Measurements from ENCODE around the gene DNTT. TPM values are rescaled to one million over a fixed set of nuclear protein-coding genes. Genes with fewer than 3 reads are reported as not detected.

DNTT gene
- polyA plus RNA-seq, 2 of the 4 experiments (the other 2 are of a cell fraction), result not detected

DNA sequence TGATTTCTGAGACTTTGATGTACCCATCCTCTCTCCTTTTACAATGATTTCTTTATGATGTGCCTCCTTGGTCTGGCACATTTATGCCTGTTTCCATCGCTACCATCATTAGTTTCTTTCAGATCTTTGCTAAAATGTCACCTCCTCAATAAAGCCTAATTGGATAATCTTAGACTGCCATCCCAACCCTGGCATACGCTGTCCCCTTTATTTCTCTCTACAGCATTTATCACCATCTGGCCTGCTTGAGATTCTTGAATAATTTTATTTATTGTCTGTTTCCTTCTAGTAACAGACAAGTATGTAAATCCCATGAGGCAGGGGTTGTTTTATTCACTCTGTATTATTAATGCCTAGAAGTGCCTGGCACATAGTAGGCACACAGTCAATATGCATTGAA is 6.7 kb upstream of the DNTT start:
- no peak for DNase-seq (ENCODE audit: low read depth in 1 of 2, low spot score in 1 of 2)
- Histone ChIP-seq H3K4me2 (no peak overlapping the region), H3K4me3 (no peak overlapping the region), H3K9me3 (no peaks in the 10 kb centered on the region), H3K4me1 (no peaks in the 10 kb centered on the region), H3K27ac (no peak overlapping the region)
- no peak for ATAC-seq
- TF ChIP-seq, protein P1, sequence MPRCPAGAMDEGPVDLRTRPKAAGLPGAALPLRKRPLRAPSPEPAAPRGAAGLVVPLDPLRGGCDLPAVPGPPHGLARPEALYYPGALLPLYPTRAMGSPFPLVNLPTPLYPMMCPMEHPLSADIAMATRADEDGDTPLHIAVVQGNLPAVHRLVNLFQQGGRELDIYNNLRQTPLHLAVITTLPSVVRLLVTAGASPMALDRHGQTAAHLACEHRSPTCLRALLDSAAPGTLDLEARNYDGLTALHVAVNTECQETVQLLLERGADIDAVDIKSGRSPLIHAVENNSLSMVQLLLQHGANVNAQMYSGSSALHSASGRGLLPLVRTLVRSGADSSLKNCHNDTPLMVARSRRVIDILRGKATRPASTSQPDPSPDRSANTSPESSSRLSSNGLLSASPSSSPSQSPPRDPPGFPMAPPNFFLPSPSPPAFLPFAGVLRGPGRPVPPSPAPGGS (IDR thresholded peaks at IDR 0.05), result no peak
- TF ChIP-seq, protein P2, sequence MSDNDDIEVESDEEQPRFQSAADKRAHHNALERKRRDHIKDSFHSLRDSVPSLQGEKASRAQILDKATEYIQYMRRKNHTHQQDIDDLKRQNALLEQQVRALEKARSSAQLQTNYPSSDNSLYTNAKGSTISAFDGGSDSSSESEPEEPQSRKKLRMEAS (IDR thresholded peaks at IDR 0.05), result no peak
- TF ChIP-seq HOXB5 (CRISPR knock-in tag; IDR thresholded peaks at IDR 0.05) (no peak), ZNF302 (CRISPR knock-in tag; IDR thresholded peaks at IDR 0.05) (no peak), TP53 (CRISPR knock-in tag; IDR thresholded peaks at IDR 0.05) (no peak), FOSB (CRISPR knock-in tag; IDR thresholded peaks at IDR 0.05) (no peak), CBX2 (IDR thresholded peaks at IDR 0.05; ENCODE audit: borderline replicate concordance, low read depth) (no peak)
- 27% methylated on average over 2 of the region's 2 CpGs for WGBS (ENCODE audit: missing lambda C conversion rate)
- CTCF ChIA-PET, result interaction anchor here (6.6 to 10.4 kb wide), 2 partner anchors 67 to 282 kb away, joined by 45 to 148 read pairs; no protein-coding TSS in a partner anchor
- POLR2A ChIA-PET, result no interaction called here
- no peak for FAIRE-seq

DNA sequence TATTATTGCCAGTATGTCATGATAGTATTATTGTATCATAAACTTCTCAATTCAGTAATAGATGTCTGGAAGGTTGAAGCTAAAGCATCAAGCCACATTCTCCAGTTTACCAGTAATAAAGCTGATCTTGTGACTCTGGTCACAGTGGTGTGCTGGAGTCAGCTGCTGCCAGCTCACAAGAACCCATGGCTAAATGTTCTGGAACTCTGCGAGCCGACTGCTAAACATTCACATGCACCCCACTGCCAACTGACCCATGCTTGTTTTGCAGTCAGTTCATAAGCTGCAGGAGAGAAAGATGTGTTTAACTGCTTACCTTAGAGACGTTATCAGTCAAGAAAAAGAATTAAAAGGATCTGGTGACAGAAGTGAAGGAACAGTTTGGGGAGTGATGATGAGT is 5.9 kb upstream of the DNTT start:
- Histone ChIP-seq H3K4me1 (no peaks in the 10 kb centered on the region), H3K4me2 (no peak overlapping the region), H3K27ac (no peak overlapping the region), H3K9me3 (no peaks in the 10 kb centered on the region), H3K4me3 (no peak overlapping the region)
- TF ChIP-seq, protein P3, sequence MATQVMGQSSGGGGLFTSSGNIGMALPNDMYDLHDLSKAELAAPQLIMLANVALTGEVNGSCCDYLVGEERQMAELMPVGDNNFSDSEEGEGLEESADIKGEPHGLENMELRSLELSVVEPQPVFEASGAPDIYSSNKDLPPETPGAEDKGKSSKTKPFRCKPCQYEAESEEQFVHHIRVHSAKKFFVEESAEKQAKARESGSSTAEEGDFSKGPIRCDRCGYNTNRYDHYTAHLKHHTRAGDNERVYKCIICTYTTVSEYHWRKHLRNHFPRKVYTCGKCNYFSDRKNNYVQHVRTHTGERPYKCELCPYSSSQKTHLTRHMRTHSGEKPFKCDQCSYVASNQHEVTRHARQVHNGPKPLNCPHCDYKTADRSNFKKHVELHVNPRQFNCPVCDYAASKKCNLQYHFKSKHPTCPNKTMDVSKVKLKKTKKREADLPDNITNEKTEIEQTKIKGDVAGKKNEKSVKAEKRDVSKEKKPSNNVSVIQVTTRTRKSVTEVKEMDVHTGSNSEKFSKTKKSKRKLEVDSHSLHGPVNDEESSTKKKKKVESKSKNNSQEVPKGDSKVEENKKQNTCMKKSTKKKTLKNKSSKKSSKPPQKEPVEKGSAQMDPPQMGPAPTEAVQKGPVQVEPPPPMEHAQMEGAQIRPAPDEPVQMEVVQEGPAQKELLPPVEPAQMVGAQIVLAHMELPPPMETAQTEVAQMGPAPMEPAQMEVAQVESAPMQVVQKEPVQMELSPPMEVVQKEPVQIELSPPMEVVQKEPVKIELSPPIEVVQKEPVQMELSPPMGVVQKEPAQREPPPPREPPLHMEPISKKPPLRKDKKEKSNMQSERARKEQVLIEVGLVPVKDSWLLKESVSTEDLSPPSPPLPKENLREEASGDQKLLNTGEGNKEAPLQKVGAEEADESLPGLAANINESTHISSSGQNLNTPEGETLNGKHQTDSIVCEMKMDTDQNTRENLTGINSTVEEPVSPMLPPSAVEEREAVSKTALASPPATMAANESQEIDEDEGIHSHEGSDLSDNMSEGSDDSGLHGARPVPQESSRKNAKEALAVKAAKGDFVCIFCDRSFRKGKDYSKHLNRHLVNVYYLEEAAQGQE (IDR thresholded peaks at IDR 0.05), result no peak
- TF ChIP-seq RAD21 (conservative IDR thresholded peaks at IDR 0.05 in 1 of 2, IDR thresholded peaks at IDR 0.05 in 1 of 2) (no peak), NFE2L2 (conservative IDR thresholded peaks at IDR 0.05; ENCODE audit: low read length) (no peak), TP53 (CRISPR knock-in tag; IDR thresholded peaks at IDR 0.05) (no peak), HDAC2 (IDR thresholded peaks at IDR 0.05) (no peak), SMC3 (IDR thresholded peaks at IDR 0.05) (no peak), JUNB (IDR thresholded peaks at IDR 0.05) (no peak), KDM5A (IDR thresholded peaks at IDR 0.05) (no peak)
- CTCF ChIA-PET, result interaction anchor here (6.6 to 10.4 kb wide), 2 partner anchors 68 to 283 kb away, joined by 45 to 148 read pairs; no protein-coding TSS in a partner anchor
- POLR2A ChIA-PET, result no interaction called here
- DNase-seq (ENCODE audit: low read depth in 1 of 2, low spot score in 1 of 2) (no peak), FAIRE-seq (no peak), ATAC-seq (no peak)
- 59% methylated on average over 3 of the region's 3 CpGs for WGBS (ENCODE audit: missing lambda C conversion rate)

DNA sequence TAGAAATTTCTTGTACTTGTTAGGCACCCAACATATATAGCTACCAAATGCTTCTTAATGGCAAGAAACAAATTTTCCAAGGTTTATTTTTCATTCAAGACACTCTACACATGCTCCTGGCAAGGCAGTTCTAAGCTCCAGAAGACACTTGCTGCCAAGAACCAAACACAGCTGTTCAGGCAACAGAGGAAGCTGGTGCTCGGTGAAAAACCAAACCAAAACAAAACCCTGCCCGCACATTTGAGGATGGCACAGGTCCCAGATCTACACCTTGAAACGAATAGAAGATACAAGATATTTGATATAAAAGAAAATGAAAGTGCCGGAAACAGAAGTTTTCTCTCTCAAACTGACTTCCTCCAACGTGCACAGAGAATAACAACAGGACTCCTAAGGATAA is 4.9 kb upstream of the DNTT start:
- 11% methylated on average over 5 of the region's 5 CpGs for WGBS (ENCODE audit: missing lambda C conversion rate)
- DNase-seq (ENCODE audit: low read depth in 1 of 2, low spot score in 1 of 2), result no peak
- no peaks in the 10 kb centered on the region for H3K9me3 ChIP-seq
- ChIA-PET POLR2A (no interaction called here), CTCF (interaction anchor here (1.0 to 10.4 kb wide), 2 partner anchors 35 to 284 kb away, joined by 5 to 148 read pairs; no protein-coding TSS in a partner anchor)
- no peaks in the 10 kb centered on the region for H3K4me1 ChIP-seq
- FAIRE-seq, result no peak
- no peak overlapping the region for H3K4me3 ChIP-seq
- no peak overlapping the region for H3K27ac ChIP-seq
- no peak overlapping the region for H3K4me2 ChIP-seq
- ATAC-seq, result no peak
- no peak for TF ChIP-seq MAZ (IDR thresholded peaks at IDR 0.05; ENCODE audit: borderline replicate concordance, low read depth, low read length)
- TF ChIP-seq, protein P4, sequence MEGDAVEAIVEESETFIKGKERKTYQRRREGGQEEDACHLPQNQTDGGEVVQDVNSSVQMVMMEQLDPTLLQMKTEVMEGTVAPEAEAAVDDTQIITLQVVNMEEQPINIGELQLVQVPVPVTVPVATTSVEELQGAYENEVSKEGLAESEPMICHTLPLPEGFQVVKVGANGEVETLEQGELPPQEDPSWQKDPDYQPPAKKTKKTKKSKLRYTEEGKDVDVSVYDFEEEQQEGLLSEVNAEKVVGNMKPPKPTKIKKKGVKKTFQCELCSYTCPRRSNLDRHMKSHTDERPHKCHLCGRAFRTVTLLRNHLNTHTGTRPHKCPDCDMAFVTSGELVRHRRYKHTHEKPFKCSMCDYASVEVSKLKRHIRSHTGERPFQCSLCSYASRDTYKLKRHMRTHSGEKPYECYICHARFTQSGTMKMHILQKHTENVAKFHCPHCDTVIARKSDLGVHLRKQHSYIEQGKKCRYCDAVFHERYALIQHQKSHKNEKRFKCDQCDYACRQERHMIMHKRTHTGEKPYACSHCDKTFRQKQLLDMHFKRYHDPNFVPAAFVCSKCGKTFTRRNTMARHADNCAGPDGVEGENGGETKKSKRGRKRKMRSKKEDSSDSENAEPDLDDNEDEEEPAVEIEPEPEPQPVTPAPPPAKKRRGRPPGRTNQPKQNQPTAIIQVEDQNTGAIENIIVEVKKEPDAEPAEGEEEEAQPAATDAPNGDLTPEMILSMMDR (IDR thresholded peaks at IDR 0.05), result no peak

All from A549 (cell line).